HCT116 (cell line): ENCODE data around the gene SIX4.

Source experiments
- CTCF ChIP-seq, 3 experiments: fragments of 200-600 bp in 1 of 3; sonication (generic) in 1 of 3; IDR thresholded peaks in 2 of 3; conservative IDR thresholded peaks in 1 of 3; 2 replicates each; pipeline ENCODE4 v1.5.1; 2012 to 2017; ENCODE audit warnings: low read depth in 2 of 3, low read length in 2 of 3, antibody characterized with exemption in 1 of 3, borderline replicate concordance in 1 of 3, control low read depth in 1 of 3, mild to moderate bottlenecking in 1 of 3, mixed read lengths in 1 of 3, mixed run types in 1 of 3, moderate library complexity in 1 of 3; ENCODE audit not compliant: insufficient read depth in 1 of 3
- EZH2 ChIP-seq: fragments of 200-600 bp; sonication (generic); IDR thresholded peaks from 2 replicates; pipeline ENCODE4 v1.6.1; 2017; ENCODE audit warnings: antibody characterized with exemption, mixed run types
- EZH2phosphoT487 ChIP-seq: fragments of 200-600 bp; IDR thresholded peaks from 2 replicates; pipeline ENCODE4 v1.6.1; 2018; ENCODE audit warnings: antibody characterized with exemption, borderline replicate concordance
- POLR2A ChIP-seq: IDR thresholded peaks from 2 replicates; pipeline ENCODE4 v1.7.0; 2011; ENCODE audit warnings: borderline replicate concordance; ENCODE audit not compliant: insufficient read depth, insufficient read length; ENCODE audit errors: extremely low read depth
- POLR2AphosphoS5 ChIP-seq: IDR thresholded peaks from 2 replicates; pipeline ENCODE4 v1.6.1; 2011; ENCODE audit warnings: mild to moderate bottlenecking, low read depth, low read length, moderate library complexity

- TF ChIP-seq POLR2AphosphoS5 (no peak), CTCF (IDR thresholded peaks at IDR 0.05 in 2 of 3, conservative IDR thresholded peaks at IDR 0.05 in 1 of 3; ENCODE audit: borderline replicate concordance in 1 of 3, insufficient read depth in 1 of 3, low read depth in 2 of 3, low read length in 2 of 3) (no peak), POLR2A (no peak), EZH2phosphoT487 (no peak), EZH2 (no peak)
Measured at GRCh38 chr14:60720962-60721325, 3.2 kb downstream of the SIX4 start.
